HEK293 (cell line): ENCODE data around the gene CEP112.

Experiments used
- CTCF ChIP-seq: fragments of 450-650 bp; formaldehyde crosslinking; IDR thresholded peaks from 2 replicates; pipeline ENCODE4 v1.5.1; 2016; ENCODE audit warnings: missing biosample characterization, missing genetic modification characterization
- GLIS1 ChIP-seq: fragments of 450-650 bp; formaldehyde crosslinking; IDR thresholded peaks from 2 replicates; pipeline ENCODE4 v1.5.1; 2016; ENCODE audit warnings: missing biosample characterization, missing genetic modification characterization
- PRDM1 ChIP-seq: fragments of 450-650 bp; formaldehyde crosslinking; IDR thresholded peaks from 2 replicates; pipeline ENCODE4; 2016; ENCODE audit warnings: missing biosample characterization, missing genetic modification characterization
- RBAK ChIP-seq: fragments of 450-650 bp; formaldehyde crosslinking; IDR thresholded peaks from 2 replicates; pipeline ENCODE4 v1.5.1; 2016; ENCODE audit warnings: missing biosample characterization, missing genetic modification characterization
- REST ChIP-seq: fragments of 450-650 bp; formaldehyde crosslinking; IDR thresholded peaks from 2 replicates; pipeline ENCODE4 v1.5.1; 2016; ENCODE audit warnings: missing biosample characterization, missing genetic modification characterization
- ZBTB1 ChIP-seq: fragments of 450-650 bp; formaldehyde crosslinking; IDR thresholded peaks from 2 replicates; pipeline ENCODE4 v1.5.1; 2016; ENCODE audit warnings: missing biosample characterization, missing genetic modification characterization
- ZNF223 ChIP-seq: fragments of 450-650 bp; formaldehyde crosslinking; IDR thresholded peaks from 2 replicates; pipeline ENCODE4 v1.5.1; 2016; ENCODE audit warnings: missing biosample characterization, missing genetic modification characterization
- ZNF274 ChIP-seq, 2 experiments: fragments of 200-500 bp in 1 of 2; fragments of 450-650 bp in 1 of 2; sonication (Bioruptor generic) in 1 of 2; formaldehyde crosslinking in 1 of 2; IDR thresholded peaks; 2 replicates each; pipeline versions ENCODE4 v1.5.1 to v1.6.1; 2014 to 2016; ENCODE audit warnings: borderline replicate concordance in 1 of 2, inconsistent platforms in 1 of 2, low read length in 1 of 2, missing biosample characterization in 1 of 2, missing genetic modification characterization in 1 of 2
- ZNF335 ChIP-seq: fragments of 450-650 bp; formaldehyde crosslinking; conservative IDR thresholded peaks from 2 replicates; pipeline ENCODE4 v1.5.1; 2016; ENCODE audit warnings: missing biosample characterization, missing genetic modification characterization
- ZNF600 ChIP-seq: fragments of 450-650 bp; formaldehyde crosslinking; IDR thresholded peaks from 2 replicates; pipeline ENCODE4 v1.5.1; 2016; ENCODE audit warnings: missing biosample characterization, missing genetic modification characterization
- ZNF658 ChIP-seq: fragments of 450-650 bp; formaldehyde crosslinking; IDR thresholded peaks from 2 replicates; pipeline ENCODE4; 2016; ENCODE audit warnings: missing biosample characterization, missing genetic modification characterization
- ZSCAN18 ChIP-seq: fragments of 450-650 bp; formaldehyde crosslinking; IDR thresholded peaks from 2 replicates; pipeline ENCODE4 v1.5.1; 2016; ENCODE audit warnings: missing biosample characterization, missing genetic modification characterization

GRCh38 chr17:65679165-65679845, 512.6 kb downstream of the CEP112 start:
- TF ChIP-seq ZNF600 (tag by site-specific recombination) (no peak), ZBTB1 (tag by site-specific recombination) (no peak), ZNF274 (IDR thresholded peaks at IDR 0.05; ENCODE audit: low read length) (no peak), ZNF274 (tag by site-specific recombination; IDR thresholded peaks at IDR 0.05; ENCODE audit: borderline replicate concordance) (no peak), REST (no peak), CTCF (tag by site-specific recombination) (no peak), ZSCAN18 (tag by site-specific recombination) (no peak), PRDM1 (tag by site-specific recombination) (no peak), RBAK (tag by site-specific recombination) (no peak), ZNF223 (tag by site-specific recombination) (no peak), ZNF335 (no peak), GLIS1 (tag by site-specific recombination) (no peak), ZNF658 (tag by site-specific recombination) (no peak)
